ENCODE results near the gene TMEM253.

The TMEM253 gene

DNA sequence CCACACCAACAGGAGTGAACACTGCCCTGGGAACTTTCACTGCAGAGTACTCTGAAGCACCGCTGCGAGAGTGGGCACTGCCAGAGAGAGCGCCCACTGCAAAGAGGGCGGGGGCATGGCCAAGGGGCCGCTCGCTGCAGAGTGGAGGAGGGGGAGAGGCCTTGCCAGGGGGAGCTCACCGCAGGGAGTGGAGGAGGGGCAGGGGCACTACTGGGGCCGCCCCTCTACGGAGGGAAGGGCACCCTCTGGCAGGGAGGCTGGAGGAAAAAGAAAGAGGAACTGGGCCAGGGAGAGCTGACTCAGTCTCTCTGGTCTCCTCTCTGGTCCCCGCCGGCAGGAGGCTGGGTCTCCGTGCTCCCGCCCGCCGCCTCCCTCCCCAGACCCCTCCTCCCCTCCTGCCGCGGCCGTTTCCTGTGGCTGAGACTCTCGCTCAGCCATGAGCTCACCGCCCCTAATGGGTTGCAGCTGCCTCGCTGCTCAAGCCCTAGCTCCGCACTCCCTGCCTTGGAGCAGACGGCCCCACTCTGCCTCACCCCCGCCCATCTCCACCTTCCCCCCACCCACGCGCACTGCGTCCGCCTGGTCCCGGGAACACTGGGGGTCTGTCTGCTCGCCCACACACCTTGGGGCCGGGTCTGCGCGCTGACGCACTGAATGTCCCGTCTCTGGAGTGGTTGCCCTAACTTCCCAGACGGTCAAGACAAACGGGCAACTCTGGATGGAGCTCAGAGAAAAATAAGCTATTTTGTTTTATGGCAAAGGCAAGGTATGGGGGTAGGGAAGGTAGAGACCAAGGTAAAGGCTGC is 29.4 kb upstream of the TMEM253 start:
- peak overlapping the region; percentile 94 for H3K27ac ChIP-seq (replicated peaks; ENCODE audit: low read length)
- peak overlapping the region; percentile 10 for H3K14ac ChIP-seq (ENCODE audit: low read length)
- peak overlapping the region; percentile 4 for H3K4ac ChIP-seq (ENCODE audit: low read length)
- H4K8ac ChIP-seq (ENCODE audit: low read depth, low read length): no peak overlapping the region
- peak overlapping the region; percentile 93 for H4K91ac ChIP-seq (ENCODE audit: low read depth, low read length, poor library complexity)
- H3K4me2 ChIP-seq (ENCODE audit: insufficient read depth, low read length, poor library complexity, severe bottlenecking): peak overlapping the region; percentile 84
- peak overlapping the region; percentile 93 for H2AK5ac ChIP-seq (ENCODE audit: low read depth, low read length)
- DNase-seq (ENCODE audit: low spot score): peak; percentile 74
- H3K23ac ChIP-seq (ENCODE audit: low read depth, low read length, poor library complexity): peak overlapping the region; percentile 50
- no peaks in the 10 kb centered on the region for H3K9me3 ChIP-seq (replicated peaks in 1 of 2; ENCODE audit: control insufficient read depth in 2 of 2, insufficient read depth in 1 of 2, low read depth in 1 of 2, low read length in 2 of 2)
- peak overlapping the region; percentile 59 to 85 for H3K4me3 ChIP-seq (ENCODE audit: low read length in 2 of 2)
- no CpG with 5 or more reads among the region's 37 CpGs for WGBS, 2 donors (ENCODE audit: extremely low coverage in 2 of 2, insufficient read length in 2 of 2, insufficient replicate concordance in 1 of 2)
- H3K18ac ChIP-seq (ENCODE audit: low read length): peak overlapping the region; percentile 99
- peaks cover 9 to 14% of the 10 kb centered on the region in 2 donors for H3K4me1 ChIP-seq (ENCODE audit: control insufficient read depth in 2 of 2, insufficient read depth in 1 of 2, low read depth in 1 of 2, low read length in 2 of 2)
- H2BK15ac ChIP-seq (ENCODE audit: low read length): peak overlapping the region; percentile 90
- peak overlapping the region; percentile 95 for H2BK120ac ChIP-seq (ENCODE audit: low read depth, low read length)
- H3K36me3 ChIP-seq (replicated peaks in 1 of 2; ENCODE audit: control insufficient read depth in 2 of 2, insufficient read depth in 2 of 2, low read length in 2 of 2): peaks cover 31 to 43% of the 10 kb centered on the region in 2 donors
- H2BK12ac ChIP-seq (ENCODE audit: low read length): peak overlapping the region; percentile 27
- H2AFZ ChIP-seq (ENCODE audit: low read length): peak overlapping the region; percentile 72
- peak overlapping the region; percentile 99 for H2BK5ac ChIP-seq (ENCODE audit: low read length)
- H3K79me1 ChIP-seq (ENCODE audit: low read depth, low read length): peaks cover 7% of the 10 kb centered on the region
- H3K27me3 ChIP-seq (ENCODE audit: control insufficient read depth in 3 of 3, insufficient read depth in 3 of 3, low read depth in 1 of 3, low read length in 3 of 3): no peaks in the 10 kb centered on the region
- peak overlapping the region; percentile 95 for H3K9ac ChIP-seq (ENCODE audit: low read depth, low read length, poor library complexity)

DNA sequence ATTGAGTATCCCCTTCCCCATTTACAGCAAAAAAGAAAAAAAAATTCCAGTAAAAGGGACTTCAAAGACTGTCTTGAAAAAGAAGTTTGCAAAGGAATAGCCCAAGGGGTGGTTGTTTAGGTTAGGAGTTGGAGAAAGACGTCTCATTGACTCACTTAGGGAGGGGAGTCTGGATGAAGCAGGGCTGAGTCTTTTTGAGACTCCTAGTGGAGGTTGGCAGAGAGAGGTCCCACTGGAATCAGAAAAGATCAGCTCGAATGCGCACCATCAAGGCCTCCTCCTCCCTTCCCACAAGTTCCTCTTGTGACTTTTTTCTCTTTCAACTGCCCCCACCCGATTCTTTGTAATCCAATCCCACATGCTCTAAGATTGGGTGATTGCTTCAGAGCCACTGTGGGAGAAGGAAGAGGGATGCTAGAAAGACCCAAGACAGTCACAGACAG is 28.8 kb upstream of the TMEM253 start:
- peak overlapping the region in 1 of 2 donors; percentile 59 for H3K4me3 ChIP-seq (ENCODE audit: low read length in 2 of 2)
- H2BK15ac ChIP-seq (ENCODE audit: low read length): no peak overlapping the region
- no peak overlapping the region for H4K91ac ChIP-seq (ENCODE audit: low read depth, low read length, poor library complexity)
- H4K8ac ChIP-seq (ENCODE audit: low read depth, low read length): no peak overlapping the region
- H3K18ac ChIP-seq (ENCODE audit: low read length): no peak overlapping the region
- H3K27ac ChIP-seq (replicated peaks; ENCODE audit: low read length): peak overlapping the region; percentile 94
- H3K14ac ChIP-seq (ENCODE audit: low read length): no peak overlapping the region
- peak overlapping the region; percentile 84 for H3K4me2 ChIP-seq (ENCODE audit: insufficient read depth, low read length, poor library complexity, severe bottlenecking)
- H3K9ac ChIP-seq (ENCODE audit: low read depth, low read length, poor library complexity): no peak overlapping the region
- H2BK5ac ChIP-seq (ENCODE audit: low read length): no peak overlapping the region
- no peak for DNase-seq (ENCODE audit: low spot score)
- peak overlapping the region; percentile 72 for H2AFZ ChIP-seq (ENCODE audit: low read length)
- H3K4ac ChIP-seq (ENCODE audit: low read length): no peak overlapping the region
- H2BK120ac ChIP-seq (ENCODE audit: low read depth, low read length): no peak overlapping the region
- H3K4me1 ChIP-seq (ENCODE audit: control insufficient read depth in 2 of 2, insufficient read depth in 1 of 2, low read depth in 1 of 2, low read length in 2 of 2): peaks cover 9 to 14% of the 10 kb centered on the region in 2 donors
- no peaks in the 10 kb centered on the region for H3K27me3 ChIP-seq (ENCODE audit: control insufficient read depth in 3 of 3, insufficient read depth in 3 of 3, low read depth in 1 of 3, low read length in 3 of 3)
- H3K79me1 ChIP-seq (ENCODE audit: low read depth, low read length): peaks cover 7% of the 10 kb centered on the region
- H3K23ac ChIP-seq (ENCODE audit: low read depth, low read length, poor library complexity): no peak overlapping the region
- no CpG with 5 or more reads among the region's 4 CpGs for WGBS, 2 donors (ENCODE audit: extremely low coverage in 2 of 2, insufficient read length in 2 of 2, insufficient replicate concordance in 1 of 2)
- no peak overlapping the region for H2AK5ac ChIP-seq (ENCODE audit: low read depth, low read length)
- H2BK12ac ChIP-seq (ENCODE audit: low read length): no peak overlapping the region
- peaks cover 35 to 49% of the 10 kb centered on the region in 2 donors for H3K36me3 ChIP-seq (replicated peaks in 1 of 2; ENCODE audit: control insufficient read depth in 2 of 2, insufficient read depth in 2 of 2, low read length in 2 of 2)
- H3K9me3 ChIP-seq (replicated peaks in 1 of 2; ENCODE audit: control insufficient read depth in 2 of 2, insufficient read depth in 1 of 2, low read depth in 1 of 2, low read length in 2 of 2): no peaks in the 10 kb centered on the region

DNA sequence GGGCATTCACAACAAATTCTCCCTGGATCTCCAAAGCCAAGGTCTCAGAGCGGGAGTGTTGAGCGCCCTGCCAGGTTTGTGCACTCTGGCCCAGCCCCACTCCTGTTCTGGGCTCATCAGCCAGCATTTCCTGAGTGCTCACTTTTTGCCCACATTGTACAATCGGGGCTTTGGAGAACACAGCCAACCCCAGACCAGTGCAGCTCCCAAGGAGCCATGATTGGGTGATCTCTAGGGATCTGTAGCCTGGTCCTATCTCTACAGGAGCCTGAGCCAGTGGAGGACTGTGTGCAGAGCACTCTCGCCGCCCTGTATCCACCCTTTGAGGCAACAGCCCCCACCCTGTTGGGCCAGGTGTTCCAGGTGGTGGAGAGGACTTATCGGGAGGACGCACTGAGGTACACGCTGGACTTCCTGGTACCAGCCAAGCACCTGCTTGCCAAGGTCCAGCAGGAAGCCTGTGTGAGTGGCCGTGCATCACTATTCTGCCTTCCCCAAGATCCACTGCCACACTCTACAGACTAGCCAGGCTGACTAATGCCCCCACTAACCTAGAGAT is 28.0 kb upstream of the TMEM253 start:
- Histone ChIP-seq H2BK5ac (ENCODE audit: low read length) (no peak overlapping the region), H3K4me1 (ENCODE audit: control insufficient read depth in 2 of 2, insufficient read depth in 1 of 2, low read depth in 1 of 2, low read length in 2 of 2) (peaks cover 9 to 14% of the 10 kb centered on the region in 2 donors), H3K18ac (ENCODE audit: low read length) (peak overlapping the region; percentile 11), H2AFZ (ENCODE audit: low read length) (no peak overlapping the region), H4K8ac (ENCODE audit: low read depth, low read length) (no peak overlapping the region), H3K79me1 (ENCODE audit: low read depth, low read length) (peaks cover 7% of the 10 kb centered on the region), H3K9ac (ENCODE audit: low read depth, low read length, poor library complexity) (no peak overlapping the region), H2BK120ac (ENCODE audit: low read depth, low read length) (no peak overlapping the region), H3K27ac (replicated peaks; ENCODE audit: low read length) (no peak overlapping the region), H2BK15ac (ENCODE audit: low read length) (peak overlapping the region; percentile 13), H3K23ac (ENCODE audit: low read depth, low read length, poor library complexity) (no peak overlapping the region), H3K27me3 (ENCODE audit: control insufficient read depth in 3 of 3, insufficient read depth in 3 of 3, low read depth in 1 of 3, low read length in 3 of 3) (no peaks in the 10 kb centered on the region), H4K91ac (ENCODE audit: low read depth, low read length, poor library complexity) (no peak overlapping the region), H3K4me3 (ENCODE audit: low read length in 2 of 2) (no peak overlapping the region), H3K36me3 (replicated peaks in 1 of 2; ENCODE audit: control insufficient read depth in 2 of 2, insufficient read depth in 2 of 2, low read length in 2 of 2) (peaks cover 40 to 57% of the 10 kb centered on the region in 2 donors), H3K4me2 (ENCODE audit: insufficient read depth, low read length, poor library complexity, severe bottlenecking) (no peak overlapping the region), H2BK12ac (ENCODE audit: low read length) (no peak overlapping the region), H3K14ac (ENCODE audit: low read length) (no peak overlapping the region), H2AK5ac (ENCODE audit: low read depth, low read length) (no peak overlapping the region), H3K9me3 (replicated peaks in 1 of 2; ENCODE audit: control insufficient read depth in 2 of 2, insufficient read depth in 1 of 2, low read depth in 1 of 2, low read length in 2 of 2) (no peaks in the 10 kb centered on the region), H3K4ac (ENCODE audit: low read length) (no peak overlapping the region)
- no CpG with 5 or more reads among the region's 9 CpGs for WGBS, 2 donors (ENCODE audit: extremely low coverage in 2 of 2, insufficient read length in 2 of 2, insufficient replicate concordance in 1 of 2)
- no peak for DNase-seq (ENCODE audit: low spot score)

DNA sequence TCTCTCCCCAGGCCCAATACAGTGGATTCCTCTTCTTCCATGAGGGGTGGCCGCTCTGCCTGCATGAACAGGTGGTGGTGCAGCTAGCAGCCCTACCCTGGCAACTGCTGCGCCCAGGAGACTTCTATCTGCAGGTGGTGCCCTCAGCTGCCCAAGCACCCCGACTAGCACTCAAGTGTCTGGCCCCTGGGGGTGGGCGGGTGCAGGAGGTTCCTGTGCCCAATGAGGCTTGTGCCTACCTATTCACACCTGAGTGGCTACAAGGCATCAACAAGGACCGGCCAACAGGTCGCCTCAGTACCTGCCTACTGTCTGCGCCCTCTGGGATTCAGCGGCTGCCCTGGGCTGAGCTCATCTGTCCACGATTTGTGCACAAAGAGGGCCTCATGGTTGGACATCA is 26.9 kb upstream of the TMEM253 start:
- no peak overlapping the region for H3K23ac ChIP-seq (ENCODE audit: low read depth, low read length, poor library complexity)
- H2BK12ac ChIP-seq (ENCODE audit: low read length): no peak overlapping the region
- H3K4me2 ChIP-seq (ENCODE audit: insufficient read depth, low read length, poor library complexity, severe bottlenecking): no peak overlapping the region
- H3K14ac ChIP-seq (ENCODE audit: low read length): no peak overlapping the region
- H3K27me3 ChIP-seq (ENCODE audit: control insufficient read depth in 3 of 3, insufficient read depth in 3 of 3, low read depth in 1 of 3, low read length in 3 of 3): no peaks in the 10 kb centered on the region
- no peak overlapping the region for H3K4me3 ChIP-seq (ENCODE audit: low read length in 2 of 2)
- no peak for DNase-seq (ENCODE audit: low spot score)
- no peak overlapping the region for H2AK5ac ChIP-seq (ENCODE audit: low read depth, low read length)
- H4K8ac ChIP-seq (ENCODE audit: low read depth, low read length): no peak overlapping the region
- peaks cover 7% of the 10 kb centered on the region for H3K79me1 ChIP-seq (ENCODE audit: low read depth, low read length)
- H2BK120ac ChIP-seq (ENCODE audit: low read depth, low read length): no peak overlapping the region
- H3K36me3 ChIP-seq (replicated peaks in 1 of 2; ENCODE audit: control insufficient read depth in 2 of 2, insufficient read depth in 2 of 2, low read length in 2 of 2): peaks cover 51 to 68% of the 10 kb centered on the region in 2 donors
- no peak overlapping the region for H3K4ac ChIP-seq (ENCODE audit: low read length)
- peak overlapping the region; percentile 6 for H3K9ac ChIP-seq (ENCODE audit: low read depth, low read length, poor library complexity)
- no peak overlapping the region for H3K27ac ChIP-seq (replicated peaks; ENCODE audit: low read length)
- peaks cover 8% of the 10 kb centered on the region in 2 donors for H3K4me1 ChIP-seq (ENCODE audit: control insufficient read depth in 2 of 2, insufficient read depth in 1 of 2, low read depth in 1 of 2, low read length in 2 of 2)
- H3K18ac ChIP-seq (ENCODE audit: low read length): no peak overlapping the region
- no peak overlapping the region for H4K91ac ChIP-seq (ENCODE audit: low read depth, low read length, poor library complexity)
- no CpG with 5 or more reads among the region's 9 CpGs for WGBS, 2 donors (ENCODE audit: extremely low coverage in 2 of 2, insufficient read length in 2 of 2, insufficient replicate concordance in 1 of 2)
- no peaks in the 10 kb centered on the region for H3K9me3 ChIP-seq (replicated peaks in 1 of 2; ENCODE audit: control insufficient read depth in 2 of 2, insufficient read depth in 1 of 2, low read depth in 1 of 2, low read length in 2 of 2)
- no peak overlapping the region for H2AFZ ChIP-seq (ENCODE audit: low read length)
- no peak overlapping the region for H2BK5ac ChIP-seq (ENCODE audit: low read length)
- no peak overlapping the region for H2BK15ac ChIP-seq (ENCODE audit: low read length)

All from neuronal stem cell (in vitro differentiated cells).